Neural progenitor cell (in vitro differentiated cells): Measurements from ENCODE around the gene SH2B2. TPM values are rescaled to one million over a fixed set of nuclear protein-coding genes. Genes with fewer than 3 reads are reported as not detected.

Experiments used
- DNase-seq: peaks from one replicate; pipeline ENCODE4 v3.0.0-alpha.2; 2016; ENCODE audit warnings: low spot score
- H2AFZ ChIP-seq: fragments of 200-600 bp; sonication (generic); replicated peaks from 2 replicates; pipeline ENCODE4 v1.6.1; 2016; ENCODE audit warnings: antibody characterized with exemption
- H3F3A ChIP-seq: fragments of 200-600 bp; sonication (generic); 2 replicates; pipeline ENCODE4 v1.6.1; 2016; ENCODE audit warnings: antibody characterized with exemption, low read depth
- H3K27ac ChIP-seq: fragments of 200-600 bp; sonication (generic); 2 replicates; pipeline ENCODE4 v1.5.1; 2016; ENCODE audit warnings: mild to moderate bottlenecking
- H3K27me3 ChIP-seq: fragments of 200-600 bp; sonication (generic); 2 replicates; pipeline ENCODE4 v1.6.1; 2016; ENCODE audit warnings: mild to moderate bottlenecking, moderate library complexity
- H3K36me3 ChIP-seq: fragments of 200-600 bp; sonication (generic); 2 replicates; pipeline ENCODE4 v1.5.1; 2016
- H3K4me1 ChIP-seq: fragments of 200-600 bp; sonication (generic); 2 replicates; pipeline ENCODE4 v1.6.1; 2016; ENCODE audit warnings: mixed run types
- H3K4me2 ChIP-seq: fragments of 200-600 bp; sonication (generic); 2 replicates; pipeline ENCODE4 v1.6.1; 2016
- H3K4me3 ChIP-seq: fragments of 200-600 bp; sonication (generic); 2 replicates; pipeline ENCODE4 v1.5.1; 2016
- H3K79me2 ChIP-seq: fragments of 200-600 bp; sonication (generic); 2 replicates; pipeline ENCODE4 v1.6.1; 2016; ENCODE audit warnings: low read depth
- H3K9ac ChIP-seq: fragments of 200-600 bp; sonication (generic); 2 replicates; pipeline ENCODE4 v1.6.1; 2016
- H3K9me3 ChIP-seq: fragments of 200-600 bp; sonication (generic); 2 replicates; pipeline ENCODE4 v1.5.1; 2016; ENCODE audit warnings: low read depth
- H4K20me1 ChIP-seq: fragments of 200-600 bp; sonication (generic); 2 replicates; pipeline ENCODE4 v1.6.1; 2016; ENCODE audit warnings: low read depth
- H3K27ac Mint-ChIP-seq: 3 replicates; pipeline ENCODE4 v1.8.0; 2021; ENCODE audit warnings: mixed read lengths
- H3K27me3 Mint-ChIP-seq: 2 replicates; pipeline ENCODE4 v1.8.0; 2022; ENCODE audit warnings: low read depth, mild to moderate bottlenecking, inconsistent platforms, moderate library complexity, mixed read lengths; ENCODE audit not compliant: insufficient read depth
- H3K36me3 Mint-ChIP-seq: 3 replicates; pipeline ENCODE4 v1.8.0; 2021; ENCODE audit warnings: mixed read lengths
- H3K4me1 Mint-ChIP-seq: 3 replicates; pipeline ENCODE4 v1.8.0; 2021; ENCODE audit warnings: mixed read lengths
- H3K4me3 Mint-ChIP-seq: 3 replicates; pipeline ENCODE4 v1.8.0; 2021; ENCODE audit warnings: mild to moderate bottlenecking, moderate library complexity, mixed read lengths
- H3K9me3 Mint-ChIP-seq: 3 replicates; pipeline ENCODE4 v1.8.0; 2020; ENCODE audit warnings: mixed read lengths
- CTCF ChIP-seq: fragments of 200-600 bp; sonication (generic); IDR thresholded peaks from 2 replicates; pipeline ENCODE4 v1.5.1; 2017; ENCODE audit warnings: antibody characterized with exemption, mild to moderate bottlenecking
- EZH2 ChIP-seq: fragments of 200-600 bp; sonication (generic); IDR thresholded peaks from 2 replicates; pipeline ENCODE4 v1.6.1; 2017; ENCODE audit warnings: antibody characterized with exemption, mild to moderate bottlenecking, moderate library complexity
- EZH2phosphoT487 ChIP-seq: fragments of 200-600 bp; sonication (generic); IDR thresholded peaks from 2 replicates; pipeline ENCODE4 v1.6.1; 2017; ENCODE audit warnings: antibody characterized with exemption
- total RNA-seq: library from RNA; depleted of rRNA; stranded (reverse); fragments of >200 nt; gene quantifications from 2 replicates; pipeline ENCODE4 v1.2.3, GENCODE V29; 2015; ENCODE audit warnings: low replicate concordance

SH2B2 gene
- total RNA-seq, 1 donor from 2014 or later = 2.0 TPM

- Mint-ChIP-seq H3K36me3 (no peaks in the 10 kb centered on the region), H3K9me3 (no peaks in the 10 kb centered on the region), H3K4me1 (peaks cover 22% of the 10 kb centered on the region), H3K27me3 (peaks cover 6% of the 10 kb centered on the region), H3K27ac (peak overlapping the region; percentile 58), H3K4me3 (peak overlapping the region; percentile 85)
- H3K27me3 ChIP-seq = peaks cover 12% of the 10 kb centered on the region
- H3K4me3 ChIP-seq = no peak overlapping the region
- no peak overlapping the region for H2AFZ ChIP-seq
- no peak overlapping the region for H3K9ac ChIP-seq
- H3K79me2 ChIP-seq = no peaks in the 10 kb centered on the region
- peaks cover 26% of the 10 kb centered on the region for H4K20me1 ChIP-seq
- H3K4me1 ChIP-seq = peaks cover 19% of the 10 kb centered on the region
- no peak overlapping the region for H3K27ac ChIP-seq
- peaks cover 25% of the 10 kb centered on the region for H3F3A ChIP-seq
- H3K36me3 ChIP-seq = no peaks in the 10 kb centered on the region
- TF ChIP-seq EZH2phosphoT487 = no peak
- TF ChIP-seq CTCF = no peak
- no peak for TF ChIP-seq EZH2
- H3K4me2 ChIP-seq = peak overlapping the region; percentile 90
- DNase-seq = no peak
- no peaks in the 10 kb centered on the region for H3K9me3 ChIP-seq
These were observed 1.7 kb upstream of the SH2B2 start for GRCh38 chr7:102284891-102285539.

GRCh38 chr7:102285540-102286236 is 980 bp upstream of the SH2B2 start:
- H3F3A ChIP-seq = peaks cover 25% of the 10 kb centered on the region
- H3K27ac ChIP-seq = no peak overlapping the region
- peak overlapping the region; percentile 95 for H3K4me3 ChIP-seq
- no peaks in the 10 kb centered on the region for H3K36me3 ChIP-seq
- H3K4me3 Mint-ChIP-seq = peak overlapping the region; percentile 85
- H3K36me3 Mint-ChIP-seq = no peaks in the 10 kb centered on the region
- no peak overlapping the region for H3K9ac ChIP-seq
- TF ChIP-seq EZH2phosphoT487 (no peak), CTCF (no peak), EZH2 (no peak)
- H3K4me2 ChIP-seq = peak overlapping the region; percentile 90
- H3K9me3 Mint-ChIP-seq = no peaks in the 10 kb centered on the region
- peak; percentile 22 for DNase-seq
- H3K4me1 ChIP-seq = peaks cover 19% of the 10 kb centered on the region
- H4K20me1 ChIP-seq = peaks cover 33% of the 10 kb centered on the region
- no peak overlapping the region for H3K27ac Mint-ChIP-seq
- H3K27me3 ChIP-seq = peaks cover 12% of the 10 kb centered on the region
- no peaks in the 10 kb centered on the region for H3K79me2 ChIP-seq
- peak overlapping the region; percentile 66 for H2AFZ ChIP-seq
- H3K27me3 Mint-ChIP-seq = peaks cover 6% of the 10 kb centered on the region
- peaks cover 22% of the 10 kb centered on the region for H3K4me1 Mint-ChIP-seq
- no peaks in the 10 kb centered on the region for H3K9me3 ChIP-seq

- no peak overlapping the region for H3K27ac Mint-ChIP-seq
- H3K27ac ChIP-seq = no peak overlapping the region
These were observed 678 bp downstream of the SH2B2 start for GRCh38 chr7:102287111-102287980.

More at GRCh38 chr7:102287111-102287980, 678 bp downstream of the SH2B2 start:
- H3K27me3 Mint-ChIP-seq = peaks cover 6% of the 10 kb centered on the region
- peaks cover 30% of the 10 kb centered on the region for H3K4me1 Mint-ChIP-seq
- H3K9ac ChIP-seq = peak overlapping the region; percentile 25
- H3K36me3 Mint-ChIP-seq = no peaks in the 10 kb centered on the region
- H3K79me2 ChIP-seq = no peaks in the 10 kb centered on the region
- H3K4me3 Mint-ChIP-seq = peak overlapping the region; percentile 87
- no peak for TF ChIP-seq EZH2phosphoT487
- peak overlapping the region; percentile 97 for H3K4me2 ChIP-seq
- peaks cover 19% of the 10 kb centered on the region for H3K4me1 ChIP-seq
- no peaks in the 10 kb centered on the region for H3K36me3 ChIP-seq
- no peaks in the 10 kb centered on the region for H3K9me3 Mint-ChIP-seq
- peaks cover 49% of the 10 kb centered on the region for H4K20me1 ChIP-seq
- DNase-seq = peak; percentile 65
- peak overlapping the region; percentile 56 for H2AFZ ChIP-seq
- H3K4me3 ChIP-seq = peak overlapping the region; percentile 95
- no peaks in the 10 kb centered on the region for H3K9me3 ChIP-seq
- peaks cover 12% of the 10 kb centered on the region for H3K27me3 ChIP-seq
- peaks cover 25% of the 10 kb centered on the region for H3F3A ChIP-seq
